HG03095 (cell line): ENCODE results near the gene FAM50A.
"Not testable (repeated sequence)": the region's sequence is repeated elsewhere in the genome, so short reads cannot be mapped to it uniquely, and the experiment has no call there.

Experiments
- ATAC-seq: cut with Tn5 transposase; IDR thresholded peaks from one replicate; pipeline ENCODE4 v1.9.1; 2021; ENCODE audit warnings: moderate library complexity; ENCODE audit not compliant: unreplicated experiment

FAM50A gene

GRCh38 chrX:154481911-154482601, 38.1 kb downstream of the FAM50A start:
- ATAC-seq = no peak

- no peak for ATAC-seq
Observed at GRCh38 chrX:154482786-154483185, 38.8 kb downstream of the FAM50A start.

GRCh38 chrX:154483325-154483724, 39.4 kb downstream of the FAM50A start:
- ATAC-seq = no peak

- ATAC-seq = no peak
Observed at GRCh38 chrX:154484255-154485149, 40.6 kb downstream of the FAM50A start.

- ATAC-seq = no peak
Observed at GRCh38 chrX:154485150-154486051, 41.5 kb downstream of the FAM50A start.

- ATAC-seq = no peak
Observed at GRCh38 chrX:154486052-154486395, 42.1 kb downstream of the FAM50A start.

GRCh38 chrX:154486396-154487207, 42.7 kb downstream of the FAM50A start, which contains the start of gene UBL4A:
TSS of gene UBL4A (minus strand) at chrX:154486615. CDS start at chrX:154486584, 31 bp downstream.
- no peak for ATAC-seq

GRCh38 chrX:154487518-154488290, 43.8 kb downstream of the FAM50A start:
- ATAC-seq = no peak

- no peak for ATAC-seq
Observed at GRCh38 chrX:154488336-154489075, 44.6 kb downstream of the FAM50A start.

- no peak for ATAC-seq
Observed at GRCh38 chrX:154489182-154489581, 45.2 kb downstream of the FAM50A start.

GRCh38 chrX:154490021-154490413, 46.1 kb downstream of the FAM50A start:
- ATAC-seq = peak; percentile 6

GRCh38 chrX:154490414-154491083, 46.6 kb downstream of the FAM50A start, which contains the start of gene SLC10A3:
TSS of gene SLC10A3 (minus strand) at chrX:154490629. CDS start at chrX:154488940, 1,689 bp downstream.
- peak; percentile 76 for ATAC-seq

- ATAC-seq = no peak
Observed at GRCh38 chrX:154494715-154495114, 50.8 kb downstream of the FAM50A start.

GRCh38 chrX:154495472-154495922, 51.6 kb downstream of the FAM50A start:
- ATAC-seq = no peak

GRCh38 chrX:154496591-154497137, 52.7 kb downstream of the FAM50A start:
- ATAC-seq = not testable (repeated sequence)
